HTERT RPE-1 (cell line): Measurements from ENCODE around the gene MBD5.

Experiments
- in situ Hi-C: fragments of 300-500 bp; cut with MboI; formaldehyde crosslinking; loops from 4 replicates; pipeline ENCODE4 v1.14.3; 2020; ENCODE audit warnings: low sequenced_read_pairs

The MBD5 gene

DNA sequence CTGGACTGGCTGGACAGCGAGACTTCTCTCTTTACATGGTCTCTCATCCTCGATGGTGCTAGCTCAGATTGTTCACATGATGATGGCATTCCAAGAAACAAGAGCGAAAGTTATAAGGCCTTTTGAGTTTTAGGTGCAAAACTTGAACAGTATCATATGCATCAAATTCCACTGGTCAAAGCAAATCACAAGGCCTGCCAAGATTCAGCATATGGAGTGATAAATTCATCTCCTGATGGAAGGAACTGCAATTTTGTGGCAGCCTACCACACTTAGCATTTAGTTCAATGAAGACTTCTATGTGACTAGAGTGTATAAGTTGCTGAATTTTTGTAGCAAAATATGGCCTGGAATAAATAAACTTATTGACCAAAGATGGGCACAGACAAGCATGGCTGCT lies 429.6 kb downstream of the MBD5 start:
- in situ Hi-C loops: no loop called here

DNA sequence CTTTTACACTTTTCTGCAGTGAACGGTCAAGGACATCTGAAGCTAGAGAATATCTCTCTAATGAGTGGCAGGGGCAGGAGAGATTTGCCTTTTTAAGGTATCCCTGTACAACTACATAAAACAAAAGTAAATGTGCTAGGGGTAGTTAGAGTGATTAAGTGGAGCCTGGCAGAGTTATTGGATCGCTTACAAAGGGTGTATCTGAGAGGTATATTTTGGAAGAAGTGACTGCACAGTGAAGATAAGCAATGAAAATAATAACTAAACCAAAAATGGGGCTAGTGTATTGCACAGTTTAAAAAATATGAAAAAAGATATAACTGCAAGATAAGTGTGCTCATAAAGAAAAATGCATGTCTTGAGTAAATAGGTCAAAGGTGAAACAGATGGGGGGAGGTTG lies 430.2 kb downstream of the MBD5 start:
- in situ Hi-C loops: no loop called here

DNA sequence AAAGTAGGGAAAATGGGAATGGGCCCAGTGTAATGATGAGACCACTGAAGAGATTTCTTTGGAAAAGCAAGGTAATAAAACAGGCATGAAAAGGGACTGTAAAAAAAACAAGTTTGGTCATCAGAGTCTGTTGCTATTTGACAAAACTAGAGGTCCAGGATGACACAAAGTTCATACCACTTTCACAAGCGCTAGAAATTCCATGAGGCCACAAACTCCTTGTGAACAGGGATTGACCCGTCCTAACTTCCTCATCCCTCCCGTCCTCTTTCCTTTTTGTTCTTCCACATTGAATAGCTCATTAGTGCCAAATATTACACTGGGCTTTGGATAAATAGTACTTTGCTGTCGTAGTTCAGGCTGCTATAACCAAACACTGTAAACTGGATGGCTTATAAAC lies 434.9 kb downstream of the MBD5 start:
- in situ Hi-C loops: no loop called here

DNA sequence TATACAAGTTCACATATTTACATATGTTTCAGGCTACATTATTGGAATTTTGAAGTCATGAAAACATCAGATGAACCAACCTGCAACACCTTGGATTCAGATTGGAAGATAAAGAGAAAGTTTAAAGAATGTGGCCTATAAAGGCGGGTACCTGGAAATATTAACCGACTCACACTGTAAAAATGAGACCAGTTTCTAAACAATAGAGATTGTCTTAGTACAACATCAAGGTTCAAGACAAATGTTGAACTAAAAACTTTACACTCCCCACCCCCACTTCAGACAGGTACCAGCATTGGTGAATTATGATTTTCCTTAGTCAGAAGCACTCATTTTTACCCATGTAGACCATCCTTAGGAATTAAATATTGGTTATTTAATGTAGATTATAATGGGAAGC lies 437.3 kb downstream of the MBD5 start:
- in situ Hi-C loops: no loop called here

DNA sequence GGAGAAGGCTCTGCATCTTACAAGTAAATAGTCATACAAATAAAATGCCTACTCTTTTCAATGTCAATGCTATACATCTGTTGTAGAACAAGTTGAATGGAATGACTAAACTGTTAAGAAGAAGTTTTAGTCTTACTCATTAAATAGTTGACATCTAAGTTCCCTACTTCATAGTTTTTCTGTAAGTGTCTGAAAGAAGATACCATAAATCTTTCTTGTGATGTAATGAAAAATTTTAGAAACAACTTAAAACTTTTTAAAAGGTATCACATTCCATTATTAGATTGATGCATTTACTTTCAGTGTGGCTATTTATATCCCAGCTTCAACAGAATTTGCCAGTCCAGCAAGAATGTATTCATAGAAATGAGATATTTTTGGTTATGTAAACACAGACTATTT lies 438.5 kb downstream of the MBD5 start:
- in situ Hi-C loops: no loop called here

DNA sequence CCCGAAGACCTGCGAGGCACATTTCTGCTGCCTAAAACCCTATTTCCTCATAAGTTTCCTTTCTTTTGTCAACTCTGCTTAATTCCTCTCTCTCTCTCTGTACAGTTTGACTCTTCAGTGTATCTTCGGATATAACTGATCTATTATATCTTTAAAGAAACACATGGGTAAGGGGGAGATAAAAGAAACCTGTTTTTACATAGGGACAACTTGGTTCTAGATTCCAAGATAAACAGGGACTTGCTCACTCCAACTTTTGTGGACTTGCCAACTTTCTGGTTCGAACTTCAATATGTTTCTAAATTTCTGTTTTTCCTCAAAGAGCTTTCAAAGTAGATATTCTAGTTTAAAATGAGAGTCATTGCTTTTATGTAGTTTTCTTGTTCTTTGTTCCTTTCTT lies 441.0 kb downstream of the MBD5 start:
- in situ Hi-C loops: no loop called here

DNA sequence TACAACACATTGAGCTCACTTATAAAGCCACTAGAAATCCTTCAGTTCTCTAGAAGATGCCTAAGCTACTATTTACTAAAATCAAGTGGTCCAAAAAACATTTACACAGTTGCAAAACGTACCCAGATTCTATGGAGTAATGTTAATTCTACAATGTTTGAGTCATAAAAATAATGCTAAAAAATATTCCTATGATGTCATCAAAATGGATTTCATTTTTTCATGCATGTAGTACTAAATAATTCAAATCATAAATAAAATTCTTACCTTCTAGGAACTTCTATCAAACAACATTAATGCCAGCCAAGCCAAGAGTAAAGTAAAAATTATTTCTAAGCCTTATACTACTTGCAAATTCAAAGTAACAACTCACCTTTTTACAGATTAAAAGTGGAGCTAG lies 454.7 kb downstream of the MBD5 start:
- in situ Hi-C loops: no loop called here

DNA sequence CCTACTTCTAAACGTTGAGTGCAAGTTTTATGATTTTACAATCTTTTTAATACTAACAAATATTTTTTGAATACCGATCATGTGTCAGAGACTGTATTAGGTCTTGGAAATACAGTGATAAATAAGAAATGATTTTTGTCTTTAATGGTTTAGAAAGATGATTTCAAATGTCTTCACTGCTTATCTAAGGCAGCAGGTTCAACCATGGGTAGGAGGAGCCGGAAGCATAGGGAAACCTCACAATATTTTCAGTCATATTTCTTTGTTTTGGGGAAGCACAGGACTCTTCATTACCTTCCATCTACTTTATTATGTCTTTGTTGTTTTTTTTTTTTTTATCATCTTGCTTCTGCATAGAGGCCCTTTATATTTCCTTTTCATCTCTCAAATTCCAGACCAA lies 458.5 kb downstream of the MBD5 start:
- in situ Hi-C loops: no loop called here

DNA sequence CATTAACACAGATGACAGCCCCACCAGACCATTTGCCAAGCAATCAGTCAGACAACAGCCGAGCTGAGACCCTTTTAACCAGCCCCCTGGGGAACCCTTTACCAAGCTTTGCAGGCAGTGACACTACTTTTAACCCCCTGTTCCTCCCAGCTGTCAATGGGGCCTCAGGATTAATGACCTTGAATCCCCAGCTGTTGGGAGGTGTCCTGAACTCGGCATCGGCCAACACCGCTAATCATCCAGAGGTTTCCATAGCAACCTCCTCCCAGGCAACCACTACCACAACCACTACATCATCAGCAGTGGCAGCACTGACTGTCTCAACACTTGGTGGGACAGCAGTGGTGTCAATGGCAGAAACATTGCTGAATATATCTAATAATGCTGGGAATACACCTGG lies 462.8 kb downstream of the MBD5 start:
- in situ Hi-C loops: no loop called here

DNA sequence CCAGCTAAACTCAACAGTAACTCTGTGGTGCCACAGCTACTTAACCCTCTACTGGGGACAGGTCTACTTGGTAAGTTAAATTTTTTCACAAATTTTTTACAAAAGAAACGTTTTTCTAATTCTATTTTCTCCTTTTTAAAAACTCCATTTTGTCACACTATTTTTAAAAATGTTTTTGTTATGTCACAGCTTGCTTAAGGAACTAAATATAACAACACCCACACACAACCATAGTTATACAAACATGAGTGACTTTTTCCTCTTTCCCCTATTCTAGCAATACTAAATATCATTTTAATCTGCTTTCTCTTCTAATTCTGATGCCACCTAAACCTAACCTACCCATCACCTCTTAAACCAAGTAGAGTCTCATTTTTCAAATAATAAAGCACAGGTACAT lies 463.2 kb downstream of the MBD5 start:
- in situ Hi-C loops: no loop called here

DNA sequence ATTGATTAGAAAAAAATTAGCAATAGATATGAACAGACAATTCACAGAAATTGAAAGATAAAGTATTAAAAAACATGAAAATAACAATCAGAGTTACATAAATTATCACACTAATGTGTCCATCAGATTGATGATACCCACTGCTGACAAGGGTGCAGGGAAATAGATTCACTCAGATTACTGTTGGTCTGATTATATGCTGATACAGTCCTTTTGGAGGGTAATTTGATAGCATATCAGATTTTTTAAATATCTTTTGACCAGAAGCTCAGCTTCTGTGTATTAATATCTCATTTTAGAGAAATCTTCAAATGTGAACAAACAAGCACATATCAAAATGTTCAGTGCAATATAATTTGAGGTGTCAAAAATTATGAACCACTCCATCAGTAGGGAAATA lies 465.8 kb downstream of the MBD5 start:
- in situ Hi-C loops: no loop called here

DNA sequence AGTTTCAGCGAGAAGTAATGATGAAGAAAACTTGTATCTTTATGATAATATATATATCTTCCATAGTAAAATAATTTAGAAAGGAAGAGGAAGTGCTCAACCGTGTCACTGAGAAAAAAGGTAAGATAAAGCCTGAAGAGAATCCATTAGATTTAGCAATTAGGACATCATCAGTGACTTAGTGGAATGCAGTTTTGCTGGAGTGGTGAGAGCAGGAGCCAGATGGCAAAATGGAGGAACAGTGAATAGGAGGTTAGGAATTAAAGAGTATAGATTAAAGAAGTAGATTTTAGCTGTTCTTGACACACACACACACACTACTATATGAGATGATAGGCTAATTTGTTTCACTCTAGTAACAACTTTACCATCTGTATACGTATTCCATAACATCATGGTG lies 466.5 kb downstream of the MBD5 start:
- in situ Hi-C loops: no loop called here

DNA sequence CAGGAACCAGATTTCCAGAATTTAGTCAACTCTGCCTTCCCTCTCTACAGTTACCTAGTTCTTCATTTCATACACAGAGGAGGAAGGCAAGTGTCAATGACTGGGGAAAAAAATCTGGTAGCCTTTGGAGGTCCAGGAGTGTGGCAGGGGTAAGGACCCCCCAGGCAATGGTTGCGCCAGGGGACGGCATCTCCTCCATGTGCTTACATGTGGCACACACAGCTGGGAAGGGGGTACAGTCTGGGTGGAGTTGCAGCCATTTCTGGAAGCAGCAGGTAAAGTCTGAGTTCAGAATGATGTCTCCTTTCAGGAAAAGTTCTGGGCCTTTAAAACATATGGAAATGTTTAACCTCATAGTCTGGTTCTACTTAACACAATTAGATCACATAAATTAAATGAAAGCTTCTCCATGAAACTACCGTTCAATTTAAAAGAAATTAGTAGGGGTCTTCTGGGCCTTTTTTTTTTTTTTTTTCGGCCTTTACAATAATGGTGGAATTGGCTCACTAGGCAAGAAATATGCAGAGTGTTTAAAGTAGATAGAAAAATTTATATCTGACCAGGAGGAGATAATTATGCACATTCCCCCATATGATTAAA lies 470.0 kb downstream of the MBD5 start:
- in situ Hi-C loops: no loop called here

DNA sequence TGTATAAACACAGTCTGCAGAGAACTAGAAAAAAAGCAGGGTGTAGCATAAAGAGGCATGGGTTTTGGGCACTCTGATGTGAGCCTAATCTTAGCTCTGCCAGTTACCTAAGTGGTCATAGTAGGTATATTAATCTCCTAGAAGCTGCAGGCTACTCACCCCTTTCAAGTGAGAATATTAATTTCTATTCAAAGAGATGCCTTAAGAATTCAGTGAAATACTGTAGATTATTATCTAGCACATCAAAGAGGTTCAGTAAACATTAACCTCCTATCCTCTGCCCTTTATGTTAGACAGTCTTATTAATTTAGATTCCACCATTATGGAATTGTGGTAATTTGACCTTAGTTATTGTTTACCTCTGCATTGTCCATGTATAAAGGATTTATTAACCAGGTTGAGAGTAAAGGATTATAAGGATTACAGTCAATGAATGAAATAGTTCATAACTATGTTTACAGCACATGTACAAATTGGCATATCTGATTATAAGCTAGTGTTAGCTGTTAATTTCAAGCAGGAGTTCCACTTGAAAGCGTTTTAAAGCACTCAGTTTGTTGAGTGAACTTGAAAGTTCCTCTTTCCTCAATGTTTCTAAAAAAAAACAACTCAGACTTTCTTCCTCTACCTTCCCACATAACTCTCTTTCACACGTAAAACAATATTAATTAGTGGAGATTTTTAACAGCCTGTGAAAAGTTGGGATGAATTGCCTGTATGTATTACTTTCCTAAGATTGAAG lies 473.1 kb downstream of the MBD5 start:
- in situ Hi-C loops: no loop called here

DNA sequence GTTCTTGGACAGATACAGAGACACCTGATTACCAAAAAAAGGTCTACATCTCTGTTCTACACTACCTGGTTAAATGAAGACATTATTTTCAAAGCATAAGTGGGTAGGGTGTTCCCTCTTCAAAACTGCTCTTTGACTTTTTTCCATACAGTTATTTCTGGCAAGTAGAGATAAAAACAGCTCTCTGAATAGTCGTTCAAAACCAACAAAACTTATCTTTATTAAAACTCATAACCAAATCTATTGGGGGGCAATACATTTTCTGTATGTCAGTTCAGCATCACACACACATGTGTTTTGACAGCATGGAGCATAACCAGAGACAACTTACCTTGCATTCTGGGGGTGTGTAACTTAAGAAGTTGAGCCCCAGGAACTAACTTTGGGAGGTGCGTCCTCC lies 474.7 kb downstream of the MBD5 start:
- in situ Hi-C loops: no loop called here

DNA sequence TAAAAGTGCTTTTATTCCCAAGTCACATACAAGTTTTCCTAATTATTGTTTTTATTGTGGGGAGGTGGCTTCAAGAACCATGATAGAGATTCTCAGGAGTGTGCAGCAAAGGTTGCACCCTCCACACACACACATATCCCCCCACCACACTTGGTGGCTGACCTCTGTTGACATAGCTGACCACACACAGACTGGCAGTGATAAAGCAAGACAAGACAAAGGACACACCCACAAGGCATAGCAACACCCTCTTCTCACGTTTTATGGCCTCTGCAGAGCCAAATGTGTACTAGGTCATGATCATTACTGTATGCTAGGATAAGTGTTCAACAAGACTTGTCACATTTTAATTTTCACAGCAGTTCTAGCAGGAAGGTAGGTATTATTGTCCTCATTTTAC lies 480.7 kb downstream of the MBD5 start:
- in situ Hi-C loops: no loop called here

DNA sequence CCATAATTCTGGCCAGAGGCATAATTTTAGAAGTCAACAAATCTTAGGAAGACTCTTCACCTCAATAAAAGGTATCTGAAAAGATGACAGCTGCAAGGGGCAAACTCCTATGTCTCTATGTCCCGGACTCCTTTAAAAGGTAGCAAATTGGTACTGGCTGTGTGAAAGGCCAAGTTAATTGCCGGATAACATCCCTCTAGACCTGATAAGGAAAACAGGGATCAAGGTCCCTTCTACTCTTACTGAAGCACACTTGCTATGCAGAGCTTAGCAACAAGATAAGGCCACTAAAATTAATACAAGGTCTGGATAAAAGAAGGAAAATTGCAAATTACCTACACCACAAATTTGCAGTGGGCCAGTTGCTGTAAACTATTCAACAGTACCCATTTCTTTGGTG lies 482.6 kb downstream of the MBD5 start:
- in situ Hi-C loops: no loop called here

DNA sequence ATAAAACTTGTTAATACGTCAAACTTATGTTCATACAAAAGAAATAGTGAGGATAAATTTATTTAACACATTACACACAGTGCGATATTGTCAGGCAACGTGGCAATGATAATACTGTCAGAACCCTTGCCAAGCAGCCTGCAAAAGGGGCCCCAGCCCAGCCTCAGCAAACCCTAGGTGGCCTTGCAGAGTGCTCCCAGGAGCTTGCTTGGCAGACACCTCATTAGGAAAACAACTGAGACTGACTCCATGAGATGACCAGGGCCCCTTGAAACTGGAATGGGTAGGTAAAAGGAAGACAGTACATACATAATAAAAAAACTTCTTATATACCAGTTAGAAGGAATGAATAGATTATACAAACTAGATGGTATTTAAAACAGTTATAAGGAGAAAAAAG lies 487.1 kb downstream of the MBD5 start:
- in situ Hi-C loops: no loop called here

DNA sequence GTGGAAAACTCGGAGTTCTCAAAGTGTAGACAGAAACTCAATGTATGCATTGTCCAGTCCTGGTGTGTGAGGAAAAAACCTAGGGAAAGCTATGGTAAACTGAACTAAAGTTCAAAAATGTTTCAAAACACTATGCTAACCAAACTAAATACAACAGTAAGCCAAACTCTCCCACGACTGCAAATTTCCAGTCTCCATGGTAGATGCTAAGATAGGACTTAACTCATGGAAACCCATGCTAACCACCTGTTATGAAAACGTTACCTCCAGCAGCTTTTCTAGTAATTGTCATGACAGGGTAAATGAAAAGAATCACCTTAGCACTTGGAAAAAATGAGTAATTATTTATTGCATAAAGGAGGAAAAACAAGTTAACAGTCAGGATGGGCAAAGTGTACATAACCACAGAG lies 488.0 kb downstream of the MBD5 start:
- in situ Hi-C loops: no loop called here

DNA sequence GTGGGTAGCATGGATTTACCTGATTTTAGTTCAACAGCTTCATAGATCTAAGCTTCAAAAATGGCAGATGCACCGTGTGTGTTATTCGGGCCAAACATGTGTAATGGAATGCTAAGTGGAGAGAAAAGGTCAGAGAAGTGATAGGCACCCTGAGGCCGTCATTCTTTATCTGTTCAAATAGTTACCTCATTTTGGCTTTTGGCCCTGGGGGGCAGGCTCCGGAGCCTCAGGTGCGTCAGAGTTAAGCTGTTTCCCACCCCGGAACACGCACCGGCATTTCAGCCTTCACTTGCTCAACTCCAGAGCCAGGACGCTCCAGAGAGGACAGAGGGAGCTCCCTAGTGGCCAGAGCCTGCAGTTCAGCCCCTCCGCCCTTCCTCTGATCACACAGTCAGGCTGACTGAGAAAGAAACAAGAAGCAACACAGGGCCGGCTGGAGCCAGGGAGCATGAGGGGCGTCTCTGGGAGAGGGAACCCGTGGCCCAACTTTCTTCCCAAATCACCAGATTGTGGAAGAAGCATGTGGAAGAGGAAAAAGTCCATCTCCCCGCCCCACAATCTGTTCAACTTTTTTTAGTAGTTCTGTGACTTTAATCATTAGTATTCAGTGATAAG lies 488.5 kb downstream of the MBD5 start:
- in situ Hi-C loops: no loop called here

DNA sequence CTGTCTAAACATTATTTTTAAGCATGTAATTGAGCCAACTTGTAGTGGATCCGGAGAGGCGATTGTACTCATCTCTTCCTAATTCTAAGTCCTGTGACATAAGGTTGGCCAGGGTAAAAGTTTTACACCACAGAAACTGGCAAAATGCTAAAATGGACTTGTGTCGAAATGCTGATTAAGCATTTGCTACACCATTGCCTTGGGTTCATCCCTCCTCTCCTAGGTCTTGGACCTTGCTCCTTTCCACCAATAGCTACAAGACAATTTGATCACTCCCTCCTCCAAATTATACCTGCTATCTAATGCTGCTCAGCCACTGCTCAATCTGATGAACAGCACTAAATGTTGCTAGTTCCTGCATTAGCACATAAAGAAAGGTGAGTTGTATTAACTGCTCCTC lies 491.0 kb downstream of the MBD5 start:
- in situ Hi-C loops: no loop called here

DNA sequence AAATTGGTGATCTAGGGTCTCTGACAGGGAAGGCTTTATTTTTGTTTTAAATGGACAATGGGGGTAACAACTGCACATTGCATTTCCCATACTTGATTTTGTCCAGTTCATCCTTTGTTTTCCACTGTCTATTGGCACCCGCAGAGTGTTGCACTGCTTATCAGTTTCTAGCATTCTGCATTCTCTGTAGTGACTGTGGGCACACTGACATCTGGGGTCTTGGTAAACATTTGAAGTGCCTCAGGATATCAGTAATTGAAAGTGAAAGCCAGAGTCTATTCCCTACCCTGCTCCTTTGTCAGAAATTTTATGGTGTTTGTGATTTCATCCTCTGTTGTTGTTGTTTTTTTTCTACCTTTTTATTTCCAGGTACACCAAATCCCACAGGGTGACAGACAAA lies 491.6 kb downstream of the MBD5 start:
- in situ Hi-C loops: no loop called here

DNA sequence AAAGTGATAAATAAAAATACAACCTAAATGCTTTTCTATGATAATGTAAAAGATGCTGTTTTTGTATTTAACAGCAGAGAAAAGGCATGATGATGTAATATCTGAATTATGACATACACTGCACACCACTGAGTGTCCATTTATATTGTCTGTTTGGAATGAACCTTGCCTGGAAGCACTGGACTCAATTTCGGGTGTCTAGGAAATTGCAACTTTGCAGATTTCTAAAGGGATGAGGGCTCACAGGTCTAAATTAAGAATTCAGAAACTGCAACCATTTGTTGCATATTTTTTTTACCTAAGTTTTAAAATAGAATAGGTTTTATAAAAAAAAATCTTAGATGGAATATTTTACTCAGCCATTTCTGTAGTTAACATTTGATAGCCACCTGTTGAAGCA lies 492.5 kb downstream of the MBD5 start:
- in situ Hi-C loops: no loop called here
